NB4 (cell line): ENCODE results near the gene DUOXA2.
"Not testable (repeated sequence)": the region's sequence is repeated elsewhere in the genome, so short reads cannot be mapped to it uniquely, and the experiment has no call there.

ENCODE experiments used
- CTCF ChIP-seq: IDR thresholded peaks from one replicate; pipeline ENCODE4 v1.5.1; 2012; ENCODE audit warnings: low read depth, low read length
- MAX ChIP-seq: IDR thresholded peaks from 2 replicates; pipeline ENCODE4 v1.6.1; 2011; ENCODE audit warnings: low read depth, low read length
- POLR2A ChIP-seq: IDR thresholded peaks from 2 replicates; pipeline ENCODE4 v1.6.1; 2011; ENCODE audit warnings: mild to moderate bottlenecking; ENCODE audit not compliant: insufficient read length; ENCODE audit errors: extremely low read depth

- TF ChIP-seq CTCF, MAX, POLR2A: not testable (repeated sequence)
These were observed 44.2 kb upstream of the DUOXA2 start for GRCh38 chr15:45069942-45070360.
